ENCODE measurements around the gene DDIAS.
"Not testable (repeated sequence)": the region's sequence is repeated elsewhere in the genome, so short reads cannot be mapped to it uniquely, and the experiment has no call there.

DDIAS gene

DNA sequence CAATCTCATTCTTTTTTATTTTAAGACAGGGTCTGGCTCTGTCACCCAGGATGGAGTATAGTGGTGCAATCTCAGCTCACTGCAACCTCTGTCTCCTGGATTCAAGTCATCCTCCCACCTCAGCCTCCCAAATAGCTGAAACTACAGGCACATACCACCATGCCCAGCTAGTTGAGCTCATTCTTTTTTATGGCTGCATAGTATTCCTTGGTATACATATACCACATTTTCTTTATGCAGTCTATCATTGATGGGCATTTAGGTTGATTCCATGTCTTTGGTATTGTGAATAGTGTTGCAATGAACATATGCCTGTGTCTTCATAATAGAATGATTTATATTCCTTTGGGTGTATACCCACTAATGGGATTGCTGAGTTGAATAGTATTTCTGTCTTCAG is 60.5 kb downstream of the DDIAS start:
- in situ Hi-C loops (cut with HindIII; ENCODE audit: low sequenced_read_pairs), result not testable (repeated sequence)

DNA sequence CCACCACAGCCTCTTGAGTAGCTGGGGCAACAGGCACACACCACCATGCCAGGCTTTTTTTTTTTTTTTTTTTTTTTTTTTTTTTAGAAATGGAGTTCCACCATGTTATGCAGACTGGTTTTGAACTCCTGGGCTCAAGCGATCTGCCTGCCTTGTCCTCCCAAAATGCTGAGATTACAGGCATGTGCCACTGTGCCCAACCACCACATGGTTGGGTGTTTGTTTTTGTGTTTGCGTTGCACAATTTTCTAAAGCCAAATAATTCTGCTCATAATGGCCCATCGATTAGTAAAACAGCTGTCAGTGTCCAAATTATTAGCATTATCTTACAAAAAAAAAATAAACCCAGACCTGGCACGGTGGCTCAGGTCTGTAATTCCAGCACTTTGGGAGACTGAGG is 65.8 kb downstream of the DDIAS start:
- in situ Hi-C loops (cut with HindIII; ENCODE audit: low sequenced_read_pairs), result no loop called here

DNA sequence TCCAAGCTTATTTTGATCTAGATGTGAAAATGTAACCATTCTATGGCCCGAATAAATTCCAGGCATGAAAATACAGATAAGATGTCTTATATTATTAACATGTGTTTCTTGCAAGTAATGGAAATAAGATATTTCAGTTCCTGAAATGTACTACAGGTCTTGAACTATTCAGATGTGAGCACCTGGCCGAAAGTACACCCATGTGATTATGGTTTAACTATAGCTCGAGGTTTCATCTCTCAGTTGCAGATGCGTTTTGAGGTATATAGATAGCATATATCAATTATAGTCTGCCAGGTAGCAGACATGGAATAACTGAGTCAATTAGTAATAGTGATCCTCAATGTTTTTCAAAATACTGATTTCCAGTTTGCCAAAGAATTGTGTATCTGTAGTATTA is 68.3 kb downstream of the DDIAS start:
- in situ Hi-C loops (cut with HindIII; ENCODE audit: low sequenced_read_pairs), result no loop called here

DNA sequence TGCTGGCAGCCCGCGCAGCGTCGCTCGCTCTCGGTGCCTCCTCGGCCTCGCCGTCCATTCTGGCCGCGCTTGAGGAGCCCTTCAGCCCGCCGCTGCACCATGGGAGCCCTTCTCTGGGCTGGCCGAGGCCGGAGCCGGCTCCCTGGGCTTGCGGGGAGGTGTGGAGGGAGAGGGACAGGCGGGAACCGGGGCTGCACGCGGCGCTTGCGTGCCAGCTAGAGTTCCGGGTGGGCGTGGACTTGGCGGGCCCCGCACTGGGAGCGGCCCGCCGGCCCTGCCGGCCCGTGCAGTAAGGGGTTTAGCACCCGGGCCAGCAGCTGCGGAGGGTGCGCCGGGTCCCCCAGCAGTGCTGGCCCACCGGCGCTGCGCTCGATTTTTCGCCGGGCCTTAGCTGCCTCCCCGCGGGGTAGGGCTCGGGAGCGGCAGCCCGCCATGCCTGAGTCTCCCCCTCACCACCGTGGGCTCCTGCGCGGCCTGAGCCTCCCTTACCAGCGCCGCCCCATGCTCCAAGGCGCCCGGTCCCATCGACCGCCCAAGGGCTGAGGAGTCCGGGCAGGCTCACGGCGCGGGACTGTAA is 69.1 kb downstream of the DDIAS start:
- in situ Hi-C loops (cut with HindIII; ENCODE audit: low sequenced_read_pairs), result not testable (repeated sequence)

DNA sequence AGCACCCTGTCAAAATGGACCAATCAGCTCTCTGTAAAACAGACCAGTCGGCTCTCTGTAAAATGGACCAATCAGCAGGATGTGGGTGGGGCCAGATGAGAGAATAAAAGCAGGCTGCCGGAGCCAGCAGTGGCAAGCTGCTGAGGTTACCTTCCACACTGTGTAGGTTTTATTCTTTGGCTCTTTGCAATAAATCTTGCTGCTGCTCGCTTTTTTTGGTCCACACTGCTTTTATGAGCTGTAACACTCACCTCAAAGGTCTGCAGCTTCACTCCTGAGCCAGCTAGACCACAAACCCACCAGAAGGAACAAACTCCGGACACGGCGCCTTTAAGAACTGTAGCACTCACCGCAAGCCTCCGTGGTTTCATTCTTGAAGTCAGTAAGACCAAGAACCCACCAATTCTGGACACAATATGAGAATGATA is 70.0 kb downstream of the DDIAS start:
- in situ Hi-C loops (cut with HindIII; ENCODE audit: low sequenced_read_pairs), result not testable (repeated sequence)

DNA sequence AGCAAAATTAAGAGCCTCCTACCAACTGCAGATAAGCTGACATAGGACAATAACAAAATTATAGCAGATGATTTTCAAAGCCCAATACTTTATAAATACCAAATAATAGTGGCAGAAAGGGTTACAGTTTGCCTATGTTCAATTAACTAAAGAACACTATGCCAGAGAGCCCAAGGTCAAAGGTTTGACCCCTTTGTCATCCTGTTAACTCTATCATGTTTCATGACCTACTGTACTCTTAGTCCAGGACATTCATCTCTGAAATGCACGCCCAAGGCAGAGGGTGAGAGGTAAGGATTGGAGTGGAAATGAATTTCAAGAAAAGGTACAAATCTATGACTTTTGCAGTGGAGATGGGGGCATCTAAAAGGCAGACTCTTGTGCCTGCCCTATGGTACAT is 70.6 kb downstream of the DDIAS start:
- in situ Hi-C loops (cut with HindIII; ENCODE audit: low sequenced_read_pairs), result no loop called here

DNA sequence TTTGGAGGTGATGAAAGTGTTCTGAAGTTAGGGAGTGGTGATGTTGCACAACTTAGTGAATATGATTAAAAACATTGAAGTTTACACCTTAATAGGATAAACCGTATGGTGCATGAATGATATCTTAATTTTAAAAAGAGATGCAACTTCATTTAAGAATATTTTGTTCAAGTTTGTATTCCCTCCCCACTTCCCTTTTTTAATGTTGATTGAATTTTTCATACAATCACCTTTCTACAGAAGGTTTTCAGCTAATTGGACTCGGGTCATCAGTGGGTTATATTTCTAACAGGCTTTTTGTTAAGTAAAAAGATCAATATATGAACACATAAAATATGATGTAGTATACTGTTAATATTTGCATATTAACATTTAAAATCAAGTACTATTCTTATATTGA is 72.6 kb downstream of the DDIAS start:
- in situ Hi-C loops (cut with HindIII; ENCODE audit: low sequenced_read_pairs), result no loop called here

DNA sequence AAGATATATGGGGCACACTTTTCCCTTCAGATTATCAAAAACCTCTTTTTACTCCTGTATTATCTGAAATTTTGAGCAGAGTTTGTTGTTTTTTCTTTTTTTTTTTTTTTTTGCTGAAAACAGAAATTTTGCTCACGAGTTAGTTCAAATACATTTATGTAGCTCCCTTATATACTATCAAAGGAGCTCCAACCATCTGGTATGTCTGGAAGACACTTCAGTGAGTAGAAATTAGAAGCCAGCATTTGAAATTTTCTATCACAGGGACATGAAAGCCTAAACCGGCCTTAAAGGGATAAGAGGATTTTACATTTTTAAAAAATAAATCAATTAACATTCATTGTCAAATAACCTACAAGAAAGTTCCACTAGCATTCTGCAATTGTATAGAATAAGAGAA is 73.3 kb downstream of the DDIAS start:
- in situ Hi-C loops (cut with HindIII; ENCODE audit: low sequenced_read_pairs), result no loop called here

DNA sequence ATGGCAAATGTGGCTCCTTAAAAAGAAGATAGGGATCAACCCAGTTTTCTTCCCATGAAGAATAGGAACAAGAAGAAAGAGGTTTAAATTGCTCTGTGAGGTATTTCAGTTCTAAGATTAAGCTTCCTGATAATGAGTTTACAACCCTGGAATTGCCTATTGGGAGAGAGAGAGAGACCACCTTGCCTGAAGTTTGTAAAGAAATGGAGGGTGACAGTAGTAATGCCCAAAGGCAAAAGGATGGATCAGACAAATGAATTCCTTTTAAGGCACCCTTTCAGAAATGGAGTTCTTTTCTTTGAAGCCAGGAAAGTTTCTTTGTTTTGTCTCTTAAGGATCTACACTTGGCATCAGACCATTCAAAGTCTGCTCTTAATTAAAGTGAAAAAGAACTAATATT is 74.3 kb downstream of the DDIAS start:
- in situ Hi-C loops (cut with HindIII; ENCODE audit: low sequenced_read_pairs), result no loop called here

DNA sequence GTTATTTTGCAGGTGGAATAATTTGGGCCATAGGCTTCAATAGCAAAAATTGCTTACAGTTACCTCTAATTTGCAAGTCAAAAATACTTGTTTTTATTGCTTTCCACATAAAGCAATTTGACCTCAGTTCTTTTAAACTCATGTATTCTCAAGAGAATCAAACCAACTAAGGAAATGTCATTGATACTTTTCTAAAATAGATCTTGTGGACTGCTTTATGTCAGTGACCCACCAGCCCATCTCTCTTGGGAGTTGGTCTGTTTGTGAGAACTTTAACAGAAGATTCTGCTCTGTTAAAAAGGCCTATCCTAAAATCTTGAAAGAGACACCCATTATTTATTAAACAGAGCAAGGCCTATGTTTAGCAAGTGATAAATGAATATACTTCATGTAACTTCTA is 75.2 kb downstream of the DDIAS start:
- in situ Hi-C loops (cut with HindIII; ENCODE audit: low sequenced_read_pairs), result no loop called here

DNA sequence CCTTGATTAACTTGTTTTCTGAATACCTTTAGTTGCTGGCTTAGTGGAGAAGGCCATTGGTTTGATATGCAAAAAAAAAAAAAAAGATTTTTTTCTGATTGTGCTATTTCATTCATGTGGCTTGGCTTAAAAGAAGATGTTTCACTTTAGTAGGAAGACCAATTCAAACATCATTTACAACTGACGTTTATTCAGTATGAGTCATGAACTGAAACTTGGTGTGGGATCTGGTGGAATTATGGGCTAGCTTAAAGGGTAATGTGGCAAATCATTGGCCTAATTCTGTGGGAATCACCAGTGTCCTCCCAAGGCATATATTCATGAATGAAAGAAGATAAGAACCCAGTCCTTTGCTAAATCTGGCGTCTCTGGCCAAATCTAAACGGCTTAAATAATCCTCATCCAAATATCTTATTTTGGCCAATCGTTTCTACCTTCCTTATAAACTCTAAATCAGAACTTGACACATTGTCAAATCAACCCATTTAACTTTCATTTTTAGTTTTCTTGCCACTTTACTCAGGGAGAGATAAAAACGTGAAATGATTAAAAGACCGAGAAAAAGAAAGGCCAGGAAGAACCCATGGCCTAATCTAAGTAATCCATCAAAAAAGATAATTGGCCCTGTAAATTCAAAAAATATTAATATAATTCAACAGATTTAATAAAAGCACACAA is 77.0 kb downstream of the DDIAS start:
- in situ Hi-C loops (cut with HindIII; ENCODE audit: low sequenced_read_pairs), result no loop called here

DNA sequence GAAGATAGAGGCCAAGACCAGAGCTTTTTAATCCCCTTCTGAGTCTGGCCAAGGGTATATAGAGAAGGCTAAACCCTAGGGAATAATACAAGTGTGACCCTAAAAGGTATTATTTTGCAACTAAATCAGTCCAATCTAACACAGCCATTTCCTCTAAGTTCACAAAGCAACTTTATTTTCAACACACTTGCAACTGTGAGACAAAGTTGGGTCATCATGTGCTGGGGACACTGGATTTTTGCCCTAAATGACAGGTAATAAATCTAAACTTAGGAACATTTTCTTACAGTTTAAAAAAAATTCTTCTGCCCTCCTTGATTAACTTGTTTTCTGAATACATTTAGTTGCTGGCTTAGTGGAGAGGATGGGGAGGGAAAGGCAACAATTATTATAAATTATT is 78.3 kb downstream of the DDIAS start:
- in situ Hi-C loops (cut with HindIII; ENCODE audit: low sequenced_read_pairs), result no loop called here

DNA sequence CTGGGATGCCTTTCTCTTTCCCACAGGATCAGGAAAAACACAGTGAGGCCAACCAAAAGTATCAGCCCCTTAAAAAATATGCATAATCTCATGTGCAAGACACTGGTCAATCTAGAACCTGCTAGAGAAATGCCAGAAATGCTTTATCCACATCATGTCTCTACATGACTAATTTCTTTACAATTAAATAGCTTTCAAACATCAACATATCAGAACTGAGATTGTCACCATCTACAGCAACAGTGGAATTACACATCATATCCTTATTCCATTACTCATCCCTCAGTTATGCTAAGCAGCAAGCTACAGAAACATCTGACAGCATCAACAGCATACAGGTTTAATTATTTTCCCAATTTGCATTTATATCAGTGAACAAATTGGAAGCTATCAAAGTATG is 78.8 kb downstream of the DDIAS start:
- in situ Hi-C loops (cut with HindIII; ENCODE audit: low sequenced_read_pairs), result no loop called here

DNA sequence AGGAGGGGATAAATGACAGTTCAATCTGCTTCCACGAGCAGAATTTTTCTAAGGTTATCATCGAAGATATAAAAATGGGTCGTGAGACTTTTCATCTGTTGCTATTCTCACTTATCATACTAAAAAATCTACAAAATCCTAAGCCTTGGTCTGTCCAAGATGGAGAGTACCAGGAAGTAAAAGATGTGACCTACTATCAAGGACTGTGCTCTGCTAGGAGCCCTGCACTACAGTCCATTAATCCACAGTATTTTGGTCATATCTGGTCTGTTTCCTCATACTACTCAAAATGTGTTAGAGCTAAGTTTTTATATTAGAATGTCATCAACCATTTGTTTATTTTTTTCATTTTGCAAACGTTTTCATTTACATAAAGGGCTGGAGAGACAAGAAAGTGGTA is 79.4 kb downstream of the DDIAS start:
- in situ Hi-C loops (cut with HindIII; ENCODE audit: low sequenced_read_pairs), result no loop called here

DNA sequence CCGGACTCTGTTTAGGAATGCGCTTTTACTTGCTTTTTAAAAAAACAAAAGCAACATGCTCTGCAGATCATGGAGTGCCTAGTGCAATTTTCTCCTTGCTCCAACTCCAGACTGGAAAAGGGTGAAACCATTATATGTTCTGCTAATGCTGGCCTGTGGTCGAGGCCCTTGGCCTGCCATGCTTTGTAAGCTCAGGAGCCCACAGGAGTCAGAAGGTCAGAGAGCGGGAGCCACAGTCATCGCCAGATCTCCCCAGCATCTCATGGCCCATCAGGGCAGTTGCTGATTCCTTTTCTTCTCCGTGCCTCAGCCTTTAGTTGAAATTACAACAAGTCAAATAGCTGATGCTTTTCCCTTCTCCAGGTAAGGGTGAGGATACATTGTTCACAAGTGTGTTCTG is 80.3 kb downstream of the DDIAS start:
- in situ Hi-C loops (cut with HindIII; ENCODE audit: low sequenced_read_pairs), result no loop called here

Data from endothelial cell of hepatic sinusoid (primary cell).